HG03558 (cell line): ENCODE data around the gene MCHR2.

Source experiments
- ATAC-seq: cut with Tn5 transposase; IDR thresholded peaks from one replicate; pipeline ENCODE4 v1.9.1; 2021; ENCODE audit warnings: moderate number of reproducible peaks; ENCODE audit not compliant: unreplicated experiment; ENCODE audit errors: extremely low read depth

Gene MCHR2

DNA sequence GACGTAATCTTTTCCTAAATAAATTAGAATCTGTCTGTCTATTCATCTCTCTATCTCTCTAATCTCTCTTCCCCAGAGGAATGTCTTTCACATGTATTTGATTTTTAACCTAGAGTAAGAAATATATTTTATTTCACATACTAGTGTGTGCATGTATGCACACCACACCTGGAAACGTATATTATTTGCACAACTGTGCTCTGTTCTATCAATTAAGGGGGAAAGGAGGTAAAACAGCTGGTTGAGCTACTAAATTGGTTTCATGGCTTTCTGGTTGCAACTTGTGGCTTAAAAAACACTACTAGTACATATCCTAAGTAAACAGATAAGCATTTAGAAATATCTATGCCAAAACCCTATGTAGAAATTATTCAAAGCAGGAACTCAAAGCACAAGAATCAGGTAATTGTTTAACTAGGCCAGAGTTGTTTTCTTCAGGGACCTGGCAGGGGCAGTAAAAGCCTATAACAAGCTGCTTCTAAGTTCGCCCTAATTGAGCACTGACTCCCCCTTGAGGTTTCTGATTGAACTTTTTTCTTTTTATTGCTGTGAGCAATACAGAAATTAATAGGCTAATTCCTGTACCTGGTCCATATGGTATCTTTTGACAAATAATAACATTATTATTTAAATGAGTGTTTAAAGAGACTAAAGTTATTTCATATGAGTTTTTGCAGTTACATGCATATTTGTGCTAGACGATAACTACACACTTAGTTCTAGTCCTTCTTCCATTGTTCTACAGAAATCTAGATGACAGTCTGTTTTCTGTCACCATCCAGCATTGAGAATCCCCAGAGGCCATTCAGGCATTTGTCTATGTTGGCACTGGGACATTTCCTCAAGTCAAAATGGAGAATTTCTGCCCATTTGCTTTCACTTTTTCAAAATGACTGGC lies 88.6 kb downstream of the MCHR2 start:
- ATAC-seq = peak; percentile 91

DNA sequence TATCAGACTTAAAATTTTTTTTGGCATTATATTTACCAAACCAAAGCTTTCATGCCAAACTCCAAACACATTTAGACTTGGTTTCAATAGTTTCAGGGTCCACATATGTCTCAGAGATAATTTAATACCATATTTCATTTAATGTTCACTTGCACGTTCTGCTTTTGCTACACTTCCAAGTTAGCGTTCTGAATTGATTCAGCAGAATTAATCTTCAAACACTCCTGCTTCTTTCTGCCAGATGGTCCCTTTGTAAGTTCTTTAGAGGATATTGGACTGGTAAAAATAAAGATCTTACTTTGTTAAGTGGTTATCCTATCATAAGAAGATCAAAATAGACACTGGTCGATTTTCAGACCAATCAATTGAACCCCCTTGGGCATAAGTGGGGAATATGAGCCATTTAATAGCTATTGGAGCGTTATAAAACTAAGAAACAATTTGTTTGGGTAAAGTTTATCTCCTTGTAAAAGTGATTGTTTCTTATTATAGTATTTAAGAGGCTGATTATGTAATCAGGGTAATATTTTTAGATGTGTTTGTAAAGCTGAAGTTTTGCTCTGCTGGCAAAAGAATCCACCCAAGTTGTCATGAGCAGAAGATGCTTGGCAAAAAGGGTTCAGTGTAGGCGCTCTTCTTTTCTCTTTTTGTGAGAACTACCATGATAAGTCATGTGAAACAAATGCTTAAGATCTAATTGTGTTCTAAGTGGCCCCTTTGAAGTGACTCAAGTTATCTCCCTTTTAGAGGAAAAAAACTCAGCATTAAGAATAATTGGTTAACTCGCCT lies 92.2 kb downstream of the MCHR2 start:
- no peak for ATAC-seq

DNA sequence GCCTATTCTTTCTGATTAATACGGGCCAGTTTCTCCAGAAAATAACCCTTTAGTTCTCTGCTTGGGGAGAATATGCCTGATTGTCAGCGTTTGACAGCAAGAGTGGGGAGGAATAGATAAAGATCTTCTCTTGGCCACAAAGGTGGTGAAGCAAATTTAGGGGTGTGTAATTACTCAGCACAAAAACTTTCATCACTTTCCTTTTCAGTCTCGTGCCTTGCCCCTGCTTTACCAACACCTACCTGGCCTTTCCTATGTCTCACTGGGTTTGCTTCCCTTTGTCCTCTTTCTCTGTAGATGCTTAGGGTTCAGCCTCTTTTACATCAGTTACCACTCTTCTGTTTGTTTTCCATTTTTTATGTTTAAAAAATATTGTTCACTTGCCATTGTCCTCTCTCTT lies 99.2 kb downstream of the MCHR2 start:
- no peak for ATAC-seq

DNA sequence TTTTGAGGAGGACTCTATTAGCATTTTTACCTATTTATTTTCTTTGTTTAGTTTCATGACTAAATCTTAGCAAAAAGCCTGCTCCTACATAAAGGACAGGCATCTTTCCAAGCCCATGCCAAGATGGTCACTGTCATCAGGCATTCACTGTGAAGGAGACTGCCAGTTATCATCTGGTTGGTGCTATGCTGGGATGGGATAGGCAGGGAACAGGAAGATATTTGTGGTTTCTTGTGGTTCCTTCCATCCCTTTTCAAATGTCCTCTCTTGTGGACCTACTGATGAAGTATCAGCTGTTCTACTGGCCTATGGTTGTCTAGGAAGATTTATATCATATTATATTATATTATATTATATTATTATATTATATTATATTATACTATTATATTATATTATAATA lies 107.0 kb downstream of the MCHR2 start:
- ATAC-seq = no peak

DNA sequence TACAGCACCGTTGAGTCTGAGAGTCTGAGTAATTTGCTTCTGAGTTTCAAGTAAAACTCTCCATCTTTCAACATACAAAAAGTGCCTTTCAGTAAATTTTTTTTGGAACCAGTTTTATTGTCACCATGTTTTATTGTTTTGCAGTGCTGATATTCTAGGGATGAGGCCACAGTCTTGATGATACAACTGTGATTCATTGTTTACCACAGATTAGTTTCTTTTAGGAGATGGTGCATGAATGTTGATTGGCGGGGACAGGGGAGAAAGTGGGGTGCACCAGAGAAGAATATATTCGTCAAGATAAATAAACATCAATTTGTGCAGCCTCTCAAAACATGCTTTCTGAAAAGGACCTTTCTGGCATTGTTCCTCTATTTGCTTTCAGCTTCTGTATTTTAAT lies 109.0 kb downstream of the MCHR2 start:
- no peak for ATAC-seq

DNA sequence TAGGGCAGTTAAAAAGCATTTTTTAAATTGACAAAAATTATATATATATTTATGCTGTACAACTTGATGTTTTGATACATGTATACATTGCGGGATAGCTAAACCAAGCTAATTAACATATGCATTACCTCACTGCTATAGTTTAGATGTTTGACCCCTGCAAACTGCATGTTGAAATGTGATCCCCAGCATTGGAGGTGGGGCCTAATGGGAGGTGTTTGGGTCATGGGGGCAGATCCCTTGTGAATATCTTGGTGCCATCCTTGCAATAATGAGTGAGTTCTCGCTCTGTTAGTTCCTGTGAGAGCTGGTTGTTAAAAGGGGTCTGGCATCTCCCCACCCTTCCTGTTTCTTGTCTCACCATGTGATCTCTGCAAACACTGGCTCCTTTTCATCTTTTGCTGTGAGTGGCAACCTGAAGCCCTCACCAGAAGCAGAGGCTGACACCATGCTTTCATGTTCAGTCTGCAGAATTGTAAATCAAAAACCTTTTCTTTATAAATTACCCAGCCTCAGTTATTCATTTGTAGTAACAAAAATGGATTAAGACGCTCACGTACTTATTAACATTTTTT lies 111.8 kb downstream of the MCHR2 start:
- ATAC-seq = no peak

DNA sequence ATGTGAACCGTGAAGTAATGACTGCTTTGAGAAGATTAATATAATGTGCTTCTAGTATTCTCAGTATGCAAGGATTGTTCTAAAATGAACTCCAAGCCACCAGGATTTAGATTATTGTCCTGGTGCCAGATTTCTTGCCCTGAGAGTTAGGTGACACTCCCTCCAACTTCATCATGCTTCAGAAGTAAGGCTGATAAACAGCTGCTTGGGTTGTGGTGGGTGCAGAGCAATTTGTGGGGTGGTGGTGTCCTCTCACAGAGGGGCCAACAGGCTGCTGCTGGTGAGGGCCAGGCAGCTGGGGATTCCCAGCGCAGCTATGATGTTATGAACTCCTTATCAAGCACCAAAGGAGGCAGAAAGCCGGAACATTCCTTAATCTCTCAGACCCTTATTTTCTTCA lies 114.6 kb downstream of the MCHR2 start:
- ATAC-seq = no peak

DNA sequence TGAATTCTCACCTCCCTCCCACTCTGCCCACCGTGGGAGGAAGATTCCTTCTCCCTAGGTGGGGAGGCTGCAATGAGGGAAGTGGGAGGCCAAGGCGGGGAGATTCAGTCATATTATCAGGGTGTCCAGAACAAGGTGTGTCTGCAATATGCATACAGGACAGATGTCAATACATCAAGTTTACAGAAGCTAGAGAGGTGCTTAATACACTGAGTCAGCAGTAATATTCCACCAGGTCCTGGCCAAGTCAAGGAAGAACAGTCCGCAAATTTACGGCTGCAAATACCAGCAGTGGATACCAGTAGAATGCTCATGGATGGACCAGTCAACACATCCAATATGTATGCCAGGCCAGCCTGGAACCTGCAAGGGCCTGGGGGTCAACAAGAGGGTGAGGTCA lies 119.0 kb downstream of the MCHR2 start:
- ATAC-seq = no peak

DNA sequence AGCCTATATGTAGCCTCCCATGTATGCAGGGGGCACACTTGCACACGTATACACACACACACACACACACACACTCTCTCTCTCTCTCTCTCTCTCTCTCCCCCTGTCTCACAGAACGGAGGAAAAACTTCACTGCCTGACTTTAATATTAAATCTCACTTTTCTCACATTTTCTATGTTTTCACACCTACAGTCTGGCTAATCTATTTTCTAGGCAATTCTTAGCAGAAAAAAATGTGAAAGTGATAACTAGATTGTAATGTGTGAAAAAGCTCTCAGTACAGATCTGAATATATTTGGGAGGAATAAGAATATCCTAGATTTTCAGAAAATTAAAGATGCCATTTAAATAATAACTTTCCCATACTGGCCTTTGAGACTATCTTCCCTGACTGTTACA lies 120.9 kb downstream of the MCHR2 start:
- ATAC-seq = no peak

DNA sequence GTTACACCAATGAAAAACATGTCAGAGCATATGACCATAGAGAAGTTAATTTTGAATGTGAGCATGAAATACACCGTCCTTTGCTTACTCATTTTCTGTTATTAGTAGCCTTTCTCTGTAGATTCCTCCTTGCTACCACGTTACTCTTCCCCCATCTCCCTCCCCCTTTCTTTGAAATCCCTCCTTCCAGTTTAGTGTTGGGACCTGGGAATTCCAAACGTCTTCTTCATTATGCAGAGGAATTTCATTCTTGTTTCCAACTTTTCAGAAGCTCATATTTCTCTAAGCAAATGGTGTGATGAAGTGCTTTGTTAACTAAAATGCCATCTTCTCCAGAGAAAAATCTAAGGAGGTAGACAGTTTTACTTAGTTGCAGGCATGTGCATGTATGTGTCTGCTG lies 122.4 kb downstream of the MCHR2 start:
- ATAC-seq = no peak
